SK-N-SH (cell line): ENCODE measurements around the gene ULBP2. TPM values are rescaled to one million over a fixed set of nuclear protein-coding genes. Genes with fewer than 3 reads are reported as not detected.

Source experiments
- CTCF ChIA-PET: fragments of 300-600, 350-600 bp; formaldehyde crosslinking; extraction: SDS; loops from one replicate; lab custom pipeline; 2021; lab: Yijun Ruan, JAX
- POLR2A ChIA-PET: fragments of 350-600 bp; sonication (Branson Sonifier 250); formaldehyde crosslinking; extraction: SDS; loops from one replicate; lab custom pipeline; 2020; ENCODE audit warnings: antibody characterized with exemption, inconsistent platforms; lab: Yijun Ruan, JAX
- DNase-seq: peaks from one replicate; pipeline ENCODE4 v3.0.0; 2012
- H2AFZ ChIP-seq: fragments of 200-600 bp; sonication (generic); 2 replicates; pipeline ENCODE4 v1.8.1; 2016; ENCODE audit warnings: antibody characterized with exemption, mild to moderate bottlenecking, low read depth
- H3F3A ChIP-seq: fragments of 200-600 bp; sonication (generic); replicated peaks from 2 replicates; pipeline ENCODE3; 2016; ENCODE audit warnings: antibody characterized with exemption, mild to moderate bottlenecking; ENCODE audit not compliant: insufficient read depth
- H3K27ac ChIP-seq, 2 experiments: fragments of 200-500 bp in 1 of 2; fragments of 200-600 bp in 1 of 2; sonication (Bioruptor generic) in 1 of 2; sonication (generic), shearing (Covaris generic) in 1 of 2; 2 replicates each; pipeline versions ENCODE4 v1.5.1 to v1.6.1; 2014 to 2016; ENCODE audit warnings: low read depth in 2 of 2, inconsistent platforms in 1 of 2, low read length in 1 of 2, mild to moderate bottlenecking in 1 of 2, mixed read lengths in 1 of 2
- H3K27me3 ChIP-seq: fragments of 200-600 bp; sonication (generic), shearing (Covaris generic); 2 replicates; pipeline ENCODE4 v1.6.1; 2016; ENCODE audit warnings: mixed run types; ENCODE audit not compliant: insufficient read depth
- H3K36me3 ChIP-seq, 2 experiments: fragments of 200-500 bp in 1 of 2; fragments of 200-600 bp in 1 of 2; sonication (Bioruptor generic) in 1 of 2; sonication (generic) in 1 of 2; replicated peaks in 1 of 2; 2 replicates each; pipeline versions ENCODE3 to v1.5.1; 2014 to 2016; ENCODE audit warnings: low read length in 1 of 2, mild to moderate bottlenecking in 1 of 2; ENCODE audit not compliant: insufficient read depth in 2 of 2, control insufficient read depth in 1 of 2
- H3K4me1 ChIP-seq, 2 experiments: fragments of 200-500 bp in 1 of 2; fragments of 200-600 bp in 1 of 2; sonication (Bioruptor generic) in 1 of 2; sonication (generic), shearing (Covaris generic) in 1 of 2; 2 replicates each; pipeline versions ENCODE4 v1.5.1 to v1.6.1; 2014 to 2016; ENCODE audit warnings: low read depth in 1 of 2, low read length in 1 of 2, mixed run types in 1 of 2; ENCODE audit not compliant: insufficient read depth in 2 of 2, control insufficient read depth in 1 of 2
- H3K4me2 ChIP-seq: fragments of 200-600 bp; sonication (generic), shearing (Covaris generic); 2 replicates; pipeline ENCODE4 v1.6.1; 2017; ENCODE audit warnings: mixed run types
- H3K4me3 ChIP-seq, 2 experiments: fragments of 200-500 bp in 1 of 2; fragments of 200-600 bp in 1 of 2; sonication (Bioruptor generic) in 1 of 2; sonication (generic), shearing (Covaris generic) in 1 of 2; 2 replicates each; pipeline versions ENCODE4 v1.5.1 to v1.8.1; 2014 to 2016; ENCODE audit warnings: low read depth in 2 of 2, inconsistent platforms in 1 of 2, low read length in 1 of 2, mild to moderate bottlenecking in 1 of 2, mixed read lengths in 1 of 2, moderate library complexity in 1 of 2
- H3K79me2 ChIP-seq: fragments of 200-600 bp; sonication (generic); 2 replicates; pipeline ENCODE4 v1.8.1; 2017; ENCODE audit warnings: mild to moderate bottlenecking; ENCODE audit not compliant: insufficient read depth
- H3K9ac ChIP-seq: fragments of 200-600 bp; sonication (generic); 2 replicates; pipeline ENCODE4 v1.6.1; 2017; ENCODE audit warnings: mixed run types
- H3K9me2 ChIP-seq: fragments of 200-600 bp; sonication (generic); 2 replicates; pipeline ENCODE4 v1.6.1; 2017; ENCODE audit warnings: mixed run types
- H3K9me3 ChIP-seq: fragments of 200-600 bp; sonication (generic); 2 replicates; pipeline ENCODE4 v1.6.1; 2017; ENCODE audit warnings: mixed run types, mild to moderate bottlenecking, moderate library complexity
- H4K20me1 ChIP-seq: fragments of 200-600 bp; sonication (generic); 2 replicates; pipeline ENCODE4 v1.6.1; 2017; ENCODE audit warnings: mild to moderate bottlenecking, mixed run types; ENCODE audit not compliant: insufficient read depth
- ELF1 ChIP-seq: IDR thresholded peaks from 2 replicates; pipeline ENCODE4 v1.4.0; 2012
- EP300 ChIP-seq, 2 experiments: IDR thresholded peaks; 2 replicates each; pipeline versions ENCODE4 v1.4.0 to v1.6.1; 2012; ENCODE audit warnings: borderline replicate concordance in 1 of 2, low read depth in 1 of 2, low read length in 1 of 2
- FOXJ3 ChIP-seq: sonication (generic); formaldehyde crosslinking; IDR thresholded peaks from 2 replicates; pipeline ENCODE4 v1.5.1; 2020; ENCODE audit warnings: mild to moderate bottlenecking, missing genetic modification reagents
- GABPA ChIP-seq: IDR thresholded peaks from 2 replicates; pipeline ENCODE4 v1.4.0; 2012; ENCODE audit warnings: low read depth, mild to moderate bottlenecking
- GATA2 ChIP-seq: sonication (generic); formaldehyde crosslinking; IDR thresholded peaks from 2 replicates; pipeline ENCODE4 v1.5.0; 2020; ENCODE audit warnings: mild to moderate bottlenecking, missing genetic modification reagents
- PBX3 ChIP-seq: IDR thresholded peaks from 2 replicates; pipeline ENCODE4; 2012
- POLR2AphosphoS5 ChIP-seq: IDR thresholded peaks from 2 replicates; pipeline ENCODE4 v1.6.1; 2012; ENCODE audit warnings: low read depth, low read length
- RXRA ChIP-seq: IDR thresholded peaks from 2 replicates; pipeline ENCODE4 v1.4.0; 2012; ENCODE audit warnings: low read depth, mild to moderate bottlenecking, borderline replicate concordance
- SIN3A ChIP-seq: IDR thresholded peaks from 2 replicates; pipeline ENCODE4 v1.6.1; 2012; ENCODE audit warnings: low read depth, mild to moderate bottlenecking, low read length, moderate library complexity, borderline replicate concordance
- SMC3 ChIP-seq: IDR thresholded peaks from 2 replicates; pipeline ENCODE4 v1.6.1; 2012; ENCODE audit warnings: low read depth, low read length, improper control_type of control experiment
- TEAD4 ChIP-seq: IDR thresholded peaks from 2 replicates; pipeline ENCODE4 v1.4.0; 2012; ENCODE audit warnings: mild to moderate bottlenecking, borderline replicate concordance; ENCODE audit not compliant: insufficient read depth
- USF1 ChIP-seq: IDR thresholded peaks from 2 replicates; pipeline ENCODE4 v1.4.0; 2012; ENCODE audit warnings: low read depth, borderline replicate concordance
- USF2 ChIP-seq: fragments of 150-350 bp; IDR thresholded peaks from 2 replicates; pipeline ENCODE4 v1.6.1; 2017; ENCODE audit warnings: antibody characterized with exemption, low read length, low read depth, borderline replicate concordance
- ZBTB33 ChIP-seq: IDR thresholded peaks from 2 replicates; pipeline ENCODE4 v1.4.0; 2012; ENCODE audit warnings: low read depth, borderline replicate concordance
- whole genome bisulfite sequencing: methylation state at CpG from one replicate; pipeline ENCODE4 v1.1.6; 2017; ENCODE audit warnings: low lambda C conversion rate; 5-methylcytosine and 5-hydroxymethylcytosine counted together
- polyA plus RNA-seq, 3 experiments: library from polyadenylated mRNA; depleted of rRNA; stranded (reverse); fragments of >200 nt; gene quantifications; 2 replicates each; pipeline ENCODE4 v1.2.3, GENCODE V29; 2012
- TF ChIP-seq, protein P1 (sequence below): fragments of 150-350 bp; IDR thresholded peaks from 2 replicates; pipeline ENCODE4 v1.6.1; 2016; ENCODE audit warnings: mild to moderate bottlenecking, low read depth, low read length

Gene ULBP2
- polyA plus RNA-seq, 1 of the 3 experiments (the other 2 are of a cell fraction): 5.0 TPM

DNA sequence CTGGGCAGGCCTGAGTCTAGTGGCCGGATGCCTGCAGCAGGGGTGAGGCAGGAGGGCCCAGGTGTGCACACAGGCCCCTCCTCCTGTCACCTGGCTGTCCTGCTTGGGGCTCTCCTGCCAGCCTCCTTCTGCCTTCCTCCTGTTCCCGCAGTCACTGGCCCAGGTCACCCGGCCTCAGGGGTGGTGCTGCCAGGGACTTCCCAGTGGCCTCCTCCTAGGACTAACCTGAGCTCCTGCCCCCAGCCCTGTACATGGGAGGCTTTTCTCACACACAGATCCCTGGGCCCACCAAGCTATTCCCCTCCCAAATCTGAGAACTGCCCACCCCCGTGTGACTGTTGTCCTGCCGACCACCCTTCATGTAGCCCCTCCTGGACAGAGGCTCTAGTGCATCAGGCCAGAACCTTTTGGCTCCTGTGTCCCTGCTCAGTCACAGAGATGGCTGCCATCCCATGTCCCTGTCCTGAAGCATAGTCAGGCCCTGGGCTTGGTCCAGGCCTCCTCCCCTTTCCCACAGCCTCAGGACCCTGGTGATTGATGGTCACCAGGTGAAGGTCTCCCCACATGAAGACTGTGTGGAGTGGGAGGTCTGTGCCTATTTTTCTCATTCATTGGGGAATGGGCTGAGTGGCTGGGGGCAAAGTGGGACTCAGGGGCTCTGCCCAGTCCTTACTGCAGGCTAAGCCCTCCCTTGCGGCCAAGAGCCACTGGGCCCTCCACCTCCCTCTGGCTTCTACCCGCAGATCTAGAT lies 20.8 kb downstream of the ULBP2 start:
- no peaks in the 10 kb centered on the region for H3F3A ChIP-seq
- H3K4me2 ChIP-seq: no peak overlapping the region
- ChIA-PET POLR2A (no interaction called here), CTCF (interaction anchor here (1.5 kb wide), 1 partner anchor 47 kb away, joined by 5 read pairs; no protein-coding TSS in a partner anchor)
- no peaks in the 10 kb centered on the region for H3K9me2 ChIP-seq
- no peak overlapping the region for H3K4me3 ChIP-seq
- no peak overlapping the region for H3K27ac ChIP-seq
- H3K9ac ChIP-seq: no peak overlapping the region
- H2AFZ ChIP-seq: no peak overlapping the region
- no peak for DNase-seq
- H3K79me2 ChIP-seq: no peaks in the 10 kb centered on the region
- TF ChIP-seq RXRA: no peak
- TF ChIP-seq GABPA: no peak
- TF ChIP-seq USF2: no peak
- TF ChIP-seq PBX3: no peak
- TF ChIP-seq SIN3A: no peak
- TF ChIP-seq GATA2 (CRISPR knock-in tag): no peak
- TF ChIP-seq POLR2AphosphoS5: no peak
- TF ChIP-seq FOXJ3 (CRISPR knock-in tag): no peak
- TF ChIP-seq EP300 (IDR thresholded peaks at IDR 0.05; ENCODE audit: borderline replicate concordance in 1 of 2, low read depth in 1 of 2, low read length in 1 of 2): no peak
- no peak for TF ChIP-seq TEAD4
- TF ChIP-seq SMC3: no peak
- TF ChIP-seq USF1: no peak
- TF ChIP-seq ZBTB33: no peak
- TF ChIP-seq, protein P1, sequence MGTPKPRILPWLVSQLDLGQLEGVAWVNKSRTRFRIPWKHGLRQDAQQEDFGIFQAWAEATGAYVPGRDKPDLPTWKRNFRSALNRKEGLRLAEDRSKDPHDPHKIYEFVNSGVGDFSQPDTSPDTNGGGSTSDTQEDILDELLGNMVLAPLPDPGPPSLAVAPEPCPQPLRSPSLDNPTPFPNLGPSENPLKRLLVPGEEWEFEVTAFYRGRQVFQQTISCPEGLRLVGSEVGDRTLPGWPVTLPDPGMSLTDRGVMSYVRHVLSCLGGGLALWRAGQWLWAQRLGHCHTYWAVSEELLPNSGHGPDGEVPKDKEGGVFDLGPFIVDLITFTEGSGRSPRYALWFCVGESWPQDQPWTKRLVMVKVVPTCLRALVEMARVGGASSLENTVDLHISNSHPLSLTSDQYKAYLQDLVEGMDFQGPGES: no peak
- no peak for TF ChIP-seq ELF1
- H3K27me3 ChIP-seq: peaks cover 59% of the 10 kb centered on the region
- H3K9me3 ChIP-seq: no peaks in the 10 kb centered on the region
- no peaks in the 10 kb centered on the region for H3K36me3 ChIP-seq
- H4K20me1 ChIP-seq: no peaks in the 10 kb centered on the region
- peaks cover 0 to 16% of the 10 kb centered on the region in 2 experiments; a peak in 1 of 4 replicates for H3K4me1 ChIP-seq
- WGBS: 55% methylated on average over 5 of the region's 7 CpGs
